Naive B cell (primary cell): ENCODE data around the gene ATP13A5. TPM values are rescaled to one million over a fixed set of nuclear protein-coding genes. Genes with fewer than 3 reads are reported as not detected.

ENCODE experiments used
- ATAC-seq, 2 donors: fragments of 150-1000 bp; cut with Tn5 transposase; 2 replicates each; pipeline ENCODE4 v1.10.0; 2021; ENCODE audit warnings: low read depth in 2 of 2, mild to moderate bottlenecking in 2 of 2, moderate library complexity in 2 of 2
- DNase-seq: peaks from one replicate; pipeline ENCODE4 v3.0.0; 2022
- H3K27ac Mint-ChIP-seq, 6 donors: one replicate each; pipeline ENCODE4 v1.8.0; 2020 to 2022; ENCODE audit warnings: mild to moderate bottlenecking in 6 of 6, mixed read lengths in 6 of 6, moderate library complexity in 5 of 6, inconsistent platforms in 2 of 6
- H3K27me3 Mint-ChIP-seq, 3 donors: one replicate each; pipeline ENCODE4 v1.8.0; 2021 to 2022; ENCODE audit warnings: mixed read lengths in 3 of 3, mild to moderate bottlenecking in 1 of 3
- H3K36me3 Mint-ChIP-seq, 2 donors: one replicate each; pipeline ENCODE4 v1.8.0; 2020 to 2022; ENCODE audit warnings: mixed read lengths in 2 of 2, inconsistent platforms in 1 of 2, mild to moderate bottlenecking in 1 of 2
- H3K4me1 Mint-ChIP-seq, 3 donors: one replicate each; pipeline ENCODE4 v1.8.0; 2020 to 2022; ENCODE audit warnings: mixed read lengths in 3 of 3, inconsistent platforms in 1 of 3, mild to moderate bottlenecking in 1 of 3, moderate library complexity in 1 of 3
- H3K4me3 Mint-ChIP-seq, 8 donors: one replicate each; pipeline ENCODE4 v1.8.0; 2020 to 2022; ENCODE audit warnings: mild to moderate bottlenecking in 8 of 8, mixed read lengths in 8 of 8, moderate library complexity in 8 of 8, inconsistent platforms in 2 of 8
- H3K9me3 Mint-ChIP-seq, 7 donors: one replicate each; pipeline ENCODE4 v1.8.0; 2020 to 2022; ENCODE audit warnings: mixed read lengths in 7 of 7, mild to moderate bottlenecking in 5 of 7, inconsistent platforms in 2 of 7, moderate library complexity in 1 of 7
- polyA plus RNA-seq, 6 donors: library from polyadenylated mRNA; unstranded; fragments of 300-500 nt; fragmentation: Illumina TruSeq; gene quantifications; one replicate each; pipeline ENCODE4 v1.2.3, GENCODE V29; 2021; ENCODE audit warnings: low read depth in 6 of 6

The ATP13A5 gene, protein sequence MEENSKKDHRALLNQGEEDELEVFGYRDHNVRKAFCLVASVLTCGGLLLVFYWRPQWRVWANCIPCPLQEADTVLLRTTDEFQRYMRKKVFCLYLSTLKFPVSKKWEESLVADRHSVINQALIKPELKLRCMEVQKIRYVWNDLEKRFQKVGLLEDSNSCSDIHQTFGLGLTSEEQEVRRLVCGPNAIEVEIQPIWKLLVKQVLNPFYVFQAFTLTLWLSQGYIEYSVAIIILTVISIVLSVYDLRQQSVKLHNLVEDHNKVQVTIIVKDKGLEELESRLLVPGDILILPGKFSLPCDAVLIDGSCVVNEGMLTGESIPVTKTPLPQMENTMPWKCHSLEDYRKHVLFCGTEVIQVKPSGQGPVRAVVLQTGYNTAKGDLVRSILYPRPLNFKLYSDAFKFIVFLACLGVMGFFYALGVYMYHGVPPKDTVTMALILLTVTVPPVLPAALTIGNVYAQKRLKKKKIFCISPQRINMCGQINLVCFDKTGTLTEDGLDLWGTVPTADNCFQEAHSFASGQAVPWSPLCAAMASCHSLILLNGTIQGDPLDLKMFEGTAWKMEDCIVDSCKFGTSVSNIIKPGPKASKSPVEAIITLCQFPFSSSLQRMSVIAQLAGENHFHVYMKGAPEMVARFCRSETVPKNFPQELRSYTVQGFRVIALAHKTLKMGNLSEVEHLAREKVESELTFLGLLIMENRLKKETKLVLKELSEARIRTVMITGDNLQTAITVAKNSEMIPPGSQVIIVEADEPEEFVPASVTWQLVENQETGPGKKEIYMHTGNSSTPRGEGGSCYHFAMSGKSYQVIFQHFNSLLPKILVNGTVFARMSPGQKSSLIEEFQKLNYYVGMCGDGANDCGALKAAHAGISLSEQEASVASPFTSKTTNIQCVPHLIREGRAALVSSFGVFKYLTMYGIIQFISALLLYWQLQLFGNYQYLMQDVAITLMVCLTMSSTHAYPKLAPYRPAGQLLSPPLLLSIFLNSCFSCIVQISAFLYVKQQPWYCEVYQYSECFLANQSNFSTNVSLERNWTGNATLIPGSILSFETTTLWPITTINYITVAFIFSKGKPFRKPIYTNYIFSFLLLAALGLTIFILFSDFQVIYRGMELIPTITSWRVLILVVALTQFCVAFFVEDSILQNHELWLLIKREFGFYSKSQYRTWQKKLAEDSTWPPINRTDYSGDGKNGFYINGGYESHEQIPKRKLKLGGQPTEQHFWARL
- polyA plus RNA-seq, result not detected

- Mint-ChIP-seq H3K4me1 (no peaks in the 10 kb centered on the region), H3K27ac (no peak within 1 kb of the TSS)
Measured at GRCh38 chr3:193378706-193379105, at the start of gene ATP13A5. Gene ATP13A5 (minus strand): TSS chr3:193378753. CDS start chr3:193378725, 28 bp downstream.

DNA sequence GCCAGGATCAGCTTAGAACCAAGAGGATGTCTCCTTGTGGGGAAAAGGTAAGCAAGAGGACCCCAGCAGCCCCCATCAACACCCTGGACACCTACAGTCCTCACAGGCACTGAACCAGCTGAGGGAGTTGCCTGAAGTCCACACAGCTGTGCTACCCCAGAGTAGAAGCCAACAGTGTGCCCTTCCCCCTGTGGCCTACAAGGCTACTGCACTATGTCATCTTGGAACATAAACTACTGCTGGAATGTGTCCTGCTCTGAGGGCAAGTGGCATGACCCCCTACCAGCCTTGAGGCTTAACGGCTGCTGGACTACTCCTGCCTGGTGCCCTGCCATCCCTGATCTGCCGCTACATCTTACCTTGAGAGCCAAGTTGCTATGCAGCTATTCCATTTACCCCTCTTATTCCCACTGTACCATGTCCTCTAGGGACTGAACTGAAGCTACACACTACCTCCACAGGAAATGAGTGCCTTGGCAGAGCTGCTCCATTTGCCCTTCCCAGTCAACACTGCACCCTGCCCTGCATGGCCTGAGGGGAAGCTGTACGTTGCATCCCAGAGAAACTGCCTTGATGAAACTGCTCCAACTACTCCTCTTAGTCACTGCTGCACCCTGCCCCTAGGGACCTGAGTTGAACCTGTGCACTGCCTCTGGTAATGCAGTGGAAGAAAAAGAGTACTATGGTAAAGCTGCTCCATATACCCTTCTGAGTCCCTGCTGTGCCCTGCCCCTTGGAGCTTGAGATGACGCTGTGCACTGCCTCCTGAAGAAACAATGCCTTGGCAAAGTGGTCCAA is 40.2 kb upstream of the ATP13A5 start:
- no peak for ATAC-seq
- DNase-seq, result no peak
- Mint-ChIP-seq H3K4me3 (no peak overlapping the region), H3K9me3 (peaks cover 26 to 77% (median 41%) of the 10 kb centered on the region in 7 donors), H3K4me1 (no peaks in the 10 kb centered on the region), H3K36me3 (peaks cover 45 to 53% of the 10 kb centered on the region in 2 donors), H3K27ac (peak overlapping the region in 1 of 6 donors; percentile 20), H3K27me3 (peaks cover 5 to 7% (median 6%) of the 10 kb centered on the region in 3 donors)

More at GRCh38 chr3:193378706-193379105, at the start of gene ATP13A5:
- Mint-ChIP-seq H3K4me3 (no peak within 1 kb of the TSS), H3K9me3 (peaks cover 0 to 7% (median 0%) of the 10 kb centered on the region in 7 donors), H3K27me3 (peaks cover 0 to 10% (median 9%) of the 10 kb centered on the region in 3 donors), H3K36me3 (no peaks in the 10 kb centered on the region)
- no peak for DNase-seq
- no peak for ATAC-seq

DNA sequence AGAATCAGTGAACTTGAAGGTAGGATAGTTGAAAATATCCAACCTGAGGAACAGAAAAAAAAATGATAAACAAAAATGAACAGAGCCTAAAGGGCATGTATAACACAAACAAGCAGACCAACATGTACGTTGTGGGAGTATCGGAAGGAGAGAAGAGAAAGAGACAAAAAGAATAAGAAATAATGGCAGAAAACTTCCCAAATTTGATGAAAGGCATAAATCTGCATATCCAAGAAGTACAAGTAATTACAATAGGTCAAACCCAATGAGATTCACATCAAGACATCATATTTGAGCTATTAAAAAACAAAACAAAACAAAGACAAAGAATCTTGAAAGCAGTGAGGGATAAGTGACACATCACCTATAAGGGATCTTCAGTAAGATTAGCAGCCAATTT is 38.1 kb upstream of the ATP13A5 start:
- H3K27ac Mint-ChIP-seq, result no peak overlapping the region
- H3K9me3 Mint-ChIP-seq, result peaks cover 22 to 63% (median 34%) of the 10 kb centered on the region in 7 donors
- ATAC-seq, result no peak
- H3K27me3 Mint-ChIP-seq, result peaks cover 5 to 7% (median 6%) of the 10 kb centered on the region in 3 donors
- no peak for DNase-seq
- H3K36me3 Mint-ChIP-seq, result peaks cover 36 to 41% of the 10 kb centered on the region in 2 donors
- no peaks in the 10 kb centered on the region for H3K4me1 Mint-ChIP-seq
- no peak overlapping the region for H3K4me3 Mint-ChIP-seq

DNA sequence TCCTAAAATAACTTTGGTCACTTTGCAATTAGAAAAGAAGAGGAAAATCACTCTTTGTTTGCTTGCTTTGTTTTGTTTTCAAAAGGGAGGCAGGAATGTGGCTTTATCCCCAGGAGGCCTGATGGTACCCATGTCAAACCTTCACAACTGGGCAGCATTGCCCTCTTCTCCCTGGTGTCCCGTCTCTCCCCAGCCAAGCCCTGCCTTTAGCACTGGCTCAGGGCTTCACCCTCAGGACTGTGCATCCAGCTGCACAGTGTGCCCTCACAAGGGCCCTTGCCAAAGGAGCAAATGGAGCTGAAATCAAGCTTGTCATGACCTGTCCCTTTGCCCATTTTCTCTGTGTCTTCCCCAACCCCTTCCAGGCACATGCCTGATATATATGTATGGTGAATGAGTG is 29.1 kb upstream of the ATP13A5 start:
- Mint-ChIP-seq H3K36me3 (peaks cover 0 to 6% of the 10 kb centered on the region in 2 donors), H3K27ac (no peak overlapping the region), H3K4me1 (no peaks in the 10 kb centered on the region), H3K4me3 (no peak overlapping the region), H3K9me3 (peaks cover 0 to 3% (median 0%) of the 10 kb centered on the region in 7 donors), H3K27me3 (peaks cover 0 to 3% (median 0%) of the 10 kb centered on the region in 3 donors)
- ATAC-seq (no peak), DNase-seq (no peak)

- Mint-ChIP-seq H3K36me3 (peaks cover 0 to 6% of the 10 kb centered on the region in 2 donors), H3K4me3 (no peak overlapping the region), H3K4me1 (no peaks in the 10 kb centered on the region), H3K27me3 (peaks cover 0 to 3% (median 0%) of the 10 kb centered on the region in 3 donors), H3K27ac (no peak overlapping the region), H3K9me3 (no peaks in the 10 kb centered on the region)
- no peak for ATAC-seq
- DNase-seq, result no peak
Measured at GRCh38 chr3:193407112-193407511, 28.6 kb upstream of the ATP13A5 start.

DNA sequence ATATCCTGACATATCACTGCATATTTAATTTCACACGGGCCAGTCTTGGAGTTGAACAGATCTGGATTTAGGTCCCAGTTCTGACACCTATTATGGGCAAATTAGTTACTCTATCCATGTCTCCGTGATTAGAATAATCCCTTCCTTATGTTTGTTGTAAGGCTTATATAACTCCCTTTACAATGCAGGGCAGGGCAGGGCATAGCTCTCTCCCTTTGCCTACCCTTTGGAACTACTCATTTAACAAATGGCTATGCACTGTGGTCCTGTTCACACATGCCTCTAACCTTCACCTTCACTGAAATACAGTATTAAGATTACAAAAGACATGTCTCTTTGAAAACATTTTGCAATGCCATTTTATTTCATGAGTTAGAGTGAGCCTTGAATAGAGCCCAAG is 24.8 kb upstream of the ATP13A5 start:
- Mint-ChIP-seq H3K9me3 (no peaks in the 10 kb centered on the region), H3K4me3 (no peak overlapping the region), H3K27ac (no peak overlapping the region), H3K27me3 (peaks cover 0 to 8% (median 5%) of the 10 kb centered on the region in 3 donors), H3K36me3 (no peaks in the 10 kb centered on the region), H3K4me1 (no peaks in the 10 kb centered on the region)
- ATAC-seq, result no peak
- no peak for DNase-seq

DNA sequence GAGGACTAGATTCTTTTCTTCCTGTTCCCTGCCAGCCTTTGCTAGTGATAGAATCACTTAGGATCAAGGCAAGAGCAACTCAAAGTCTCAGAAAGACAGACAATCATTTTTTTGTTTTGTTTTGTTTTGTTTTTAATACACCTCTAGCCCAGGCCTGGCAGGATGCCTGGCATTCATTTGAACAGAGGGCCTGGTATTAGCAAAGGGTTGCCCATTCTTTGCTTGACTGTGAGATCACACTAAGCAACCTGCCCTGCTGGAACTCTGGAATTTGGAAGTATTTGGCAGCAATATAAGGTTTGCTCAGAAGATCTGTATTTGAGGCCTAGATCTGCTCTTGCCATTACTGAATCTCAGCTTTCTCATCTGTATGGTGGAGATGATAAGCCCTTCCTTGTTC is 21.8 kb upstream of the ATP13A5 start:
- H3K36me3 Mint-ChIP-seq, result no peaks in the 10 kb centered on the region
- ATAC-seq, result no peak

GRCh38 chr3:193396451-193397244 is 18.1 kb upstream of the ATP13A5 start:
- Mint-ChIP-seq H3K4me1 (no peaks in the 10 kb centered on the region), H3K27me3 (peaks cover 7 to 10% (median 8%) of the 10 kb centered on the region in 3 donors), H3K9me3 (peaks cover 0 to 13% (median 3%) of the 10 kb centered on the region in 7 donors), H3K27ac (no peak overlapping the region), H3K36me3 (no peaks in the 10 kb centered on the region), H3K4me3 (no peak overlapping the region)
- DNase-seq, result no peak
- ATAC-seq, result no peak

More for the DNA sequence above, 21.8 kb upstream of the ATP13A5 start:
- Mint-ChIP-seq H3K4me1 (no peaks in the 10 kb centered on the region), H3K9me3 (peaks cover 0 to 8% (median 0%) of the 10 kb centered on the region in 7 donors), H3K27ac (no peak overlapping the region), H3K4me3 (no peak overlapping the region), H3K27me3 (peaks cover 4 to 10% (median 7%) of the 10 kb centered on the region in 3 donors)
- DNase-seq, result no peak

DNA sequence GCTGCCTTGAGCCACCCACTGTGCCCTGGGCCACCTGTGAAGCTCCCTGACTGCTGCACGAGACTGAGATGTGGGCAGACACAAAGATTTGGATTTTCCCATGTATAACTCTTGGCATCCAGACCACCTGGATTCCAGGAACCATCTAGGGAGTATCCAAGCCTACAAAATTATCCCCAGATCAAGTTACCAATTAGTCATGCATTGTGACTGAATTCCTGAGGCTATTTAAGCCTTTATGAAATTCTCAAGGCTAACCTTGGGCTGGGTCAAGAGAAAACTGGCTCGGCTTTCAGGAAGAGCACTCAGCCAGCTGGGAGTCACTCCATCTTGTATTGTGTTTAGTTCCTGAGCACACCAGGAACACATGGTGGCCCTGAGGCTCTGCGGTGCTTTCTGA is 13.3 kb upstream of the ATP13A5 start:
- no peak overlapping the region for H3K27ac Mint-ChIP-seq
- H3K4me3 Mint-ChIP-seq, result no peak overlapping the region
- H3K4me1 Mint-ChIP-seq, result no peaks in the 10 kb centered on the region
- no peak for ATAC-seq
- H3K36me3 Mint-ChIP-seq, result no peaks in the 10 kb centered on the region
- peaks cover 4 to 17% (median 7%) of the 10 kb centered on the region in 3 donors for H3K27me3 Mint-ChIP-seq
- H3K9me3 Mint-ChIP-seq, result peaks cover 0 to 13% (median 3%) of the 10 kb centered on the region in 7 donors
- DNase-seq, result no peak

DNA sequence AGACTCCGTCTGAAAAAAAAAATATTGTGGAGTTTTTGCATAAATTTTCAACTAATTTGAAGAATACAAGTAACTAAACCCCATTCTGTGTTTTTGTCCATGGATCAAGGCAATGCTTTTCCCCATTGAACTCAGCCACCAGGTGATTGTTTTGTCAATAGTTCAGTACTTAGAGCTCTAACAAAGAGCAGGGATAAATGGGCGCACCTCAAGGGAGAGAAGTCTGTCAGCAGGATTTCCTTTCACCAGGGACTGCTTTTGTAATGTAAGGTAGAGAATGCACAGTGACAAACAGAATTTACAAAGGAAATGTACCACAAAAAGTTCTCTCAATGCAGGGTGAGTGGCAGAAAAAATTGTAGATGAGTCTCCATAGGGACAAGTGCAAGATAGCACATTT is 10.8 kb upstream of the ATP13A5 start:
- no peak overlapping the region for H3K27ac Mint-ChIP-seq
- no peak for ATAC-seq

GRCh38 chr3:193388361-193388760 is 9.8 kb upstream of the ATP13A5 start:
- peaks cover 0 to 3% (median 0%) of the 10 kb centered on the region in 7 donors for H3K9me3 Mint-ChIP-seq
- H3K27ac Mint-ChIP-seq, result no peak overlapping the region
- H3K36me3 Mint-ChIP-seq, result no peaks in the 10 kb centered on the region
- DNase-seq, result no peak
- H3K4me1 Mint-ChIP-seq, result no peaks in the 10 kb centered on the region
- H3K27me3 Mint-ChIP-seq, result peaks cover 0 to 17% (median 7%) of the 10 kb centered on the region in 3 donors
- no peak for ATAC-seq
- H3K4me3 Mint-ChIP-seq, result no peak overlapping the region

More for the DNA sequence above, 10.8 kb upstream of the ATP13A5 start:
- DNase-seq, result no peak
- Mint-ChIP-seq H3K4me3 (no peak overlapping the region), H3K4me1 (no peaks in the 10 kb centered on the region), H3K36me3 (no peaks in the 10 kb centered on the region), H3K27me3 (peaks cover 0 to 17% (median 7%) of the 10 kb centered on the region in 3 donors), H3K9me3 (peaks cover 0 to 6% (median 3%) of the 10 kb centered on the region in 7 donors)

DNA sequence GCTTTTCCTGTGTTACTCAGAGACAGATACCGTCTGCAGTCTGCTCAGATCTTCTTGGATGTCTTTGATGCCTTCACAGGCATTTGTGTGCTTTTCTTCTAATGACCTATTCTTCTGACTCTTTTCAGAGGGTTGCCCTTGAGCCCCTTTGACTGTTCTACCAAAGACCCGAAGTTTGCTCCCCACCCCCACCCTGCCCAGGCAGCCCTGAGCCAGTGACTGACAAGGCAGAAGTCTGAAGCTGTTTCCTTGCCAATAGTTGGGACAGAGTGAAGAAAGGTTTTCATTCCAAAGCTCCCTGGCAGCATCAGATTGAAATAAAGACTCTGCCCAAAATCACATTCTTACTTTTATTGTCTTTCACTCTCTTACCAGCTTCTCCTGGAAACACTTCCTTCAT is 9.0 kb upstream of the ATP13A5 start:
- DNase-seq, result no peak
- ATAC-seq, result no peak
- Mint-ChIP-seq H3K4me3 (no peak overlapping the region), H3K27ac (no peak overlapping the region), H3K36me3 (no peaks in the 10 kb centered on the region), H3K4me1 (no peaks in the 10 kb centered on the region), H3K9me3 (peaks cover 0 to 2% (median 0%) of the 10 kb centered on the region in 7 donors), H3K27me3 (peaks cover 0 to 17% (median 5%) of the 10 kb centered on the region in 3 donors)
